Activated CD8-positive, alpha-beta memory T cell treated with anti-CD3 and anti-CD28 coated beads for 4 hours (primary cell): Measurements from ENCODE around the gene SLC12A1.

ENCODE experiments used
- DNase-seq, 2 donors: peaks; one replicate each; pipeline ENCODE4 v3.0.0-alpha.2; 2020; ENCODE audit warnings: low read depth in 2 of 2

SLC12A1 gene

GRCh38 chr15:48205981-48206380 lies at the start of gene SLC12A1:
Gene SLC12A1 (plus strand): TSS chr15:48206302. CDS start chr15:48207720, 1,418 bp downstream.
- no peak for DNase-seq

- DNase-seq, result no peak
These were observed 37.5 kb upstream of the SLC12A1 start for GRCh38 chr15:48168616-48169015.

GRCh38 chr15:48170981-48171380 lies 35.1 kb upstream of the SLC12A1 start:
- DNase-seq, result no peak

DNA sequence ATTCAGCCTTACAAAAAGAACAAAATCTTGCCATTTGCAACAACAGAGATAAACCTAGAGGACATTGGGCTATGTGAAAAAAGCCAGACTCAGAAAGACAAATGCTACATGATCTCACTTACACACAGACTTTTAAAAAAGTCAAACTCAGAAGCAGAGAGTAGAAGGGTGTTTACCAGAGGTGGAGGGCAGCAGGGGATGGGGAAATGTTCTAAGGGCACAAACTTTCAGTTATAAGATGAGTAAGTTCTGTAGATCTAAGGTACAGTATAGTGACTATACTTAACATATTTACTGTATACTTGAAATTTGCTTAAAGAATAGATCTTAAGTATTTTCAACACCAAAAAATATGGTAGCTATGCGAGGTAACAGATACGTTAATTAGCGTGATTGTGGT lies 31.0 kb upstream of the SLC12A1 start:
- no peak for DNase-seq

DNA sequence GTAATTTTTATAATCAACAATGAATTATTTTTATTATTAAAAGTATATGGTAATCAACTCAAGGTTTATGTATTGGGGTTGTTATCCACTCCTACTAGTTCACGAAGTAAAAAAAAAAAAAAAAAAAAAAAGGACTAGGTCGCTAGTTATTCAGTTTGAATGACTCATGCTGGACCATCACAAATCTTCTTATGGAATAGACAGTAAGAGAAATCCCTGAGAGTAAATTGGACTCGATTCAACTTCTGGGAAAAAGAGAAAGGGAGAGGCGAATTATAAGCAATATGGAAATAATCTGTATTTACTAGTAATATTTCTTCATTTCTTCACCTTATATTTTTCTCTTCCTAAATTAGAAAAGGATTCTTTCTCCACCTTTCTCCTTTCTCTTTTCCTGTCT lies 30.0 kb upstream of the SLC12A1 start:
- no peak for DNase-seq

GRCh38 chr15:48176957-48177356 lies 29.1 kb upstream of the SLC12A1 start:
- DNase-seq, result no peak

- no peak for DNase-seq
These were observed 28.7 kb upstream of the SLC12A1 start for GRCh38 chr15:48177383-48177765.

- peak; percentile 10 to 36 for DNase-seq
These were observed 28.1 kb upstream of the SLC12A1 start, which contains the start of gene MYEF2 for GRCh38 chr15:48177766-48178647. Gene MYEF2 (minus strand): TSS chr15:48178295. CDS start chr15:48178237, 58 bp downstream.

GRCh38 chr15:48178648-48178931 lies 27.5 kb upstream of the SLC12A1 start:
- DNase-seq, result no peak

DNA sequence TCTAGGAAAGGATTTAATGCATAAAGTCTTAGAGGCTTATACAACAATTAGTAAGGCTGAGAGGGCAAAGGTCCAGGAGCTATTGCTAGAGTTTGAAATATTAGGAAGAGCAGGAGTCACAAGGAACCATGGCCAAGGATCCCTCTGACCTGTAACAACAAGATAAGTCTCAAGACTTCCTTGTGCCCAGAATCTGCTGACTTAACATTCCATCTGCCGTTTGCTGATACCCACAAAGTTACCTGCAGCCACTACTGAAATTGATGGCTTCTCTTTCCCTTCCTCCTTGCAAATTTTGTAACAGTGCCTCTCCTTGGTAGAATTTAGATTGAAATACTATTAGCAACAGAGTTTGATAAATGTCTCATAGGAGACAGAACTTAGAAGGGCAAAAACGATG lies 23.4 kb upstream of the SLC12A1 start:
- no peak for DNase-seq

- no peak for DNase-seq
These were observed 20.6 kb upstream of the SLC12A1 start for GRCh38 chr15:48185529-48185928.

DNA sequence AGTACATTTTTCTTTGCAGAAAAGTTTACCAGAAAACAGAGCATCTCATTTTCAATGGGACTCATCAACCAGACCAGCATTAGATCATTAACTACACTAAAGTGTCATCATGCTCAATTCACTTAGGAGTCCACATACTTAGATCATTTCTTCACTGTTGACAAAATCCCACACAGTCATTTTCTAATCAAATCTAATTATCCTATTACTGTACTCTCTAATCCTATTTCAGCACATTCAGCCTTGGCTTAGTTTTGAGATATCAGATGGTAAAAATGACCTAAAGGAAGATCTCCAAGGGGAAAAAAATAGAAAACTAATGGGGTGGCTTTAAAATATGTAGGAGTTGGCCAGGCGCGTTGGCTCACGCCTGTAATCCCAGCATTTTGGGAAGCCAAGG lies 19.8 kb upstream of the SLC12A1 start:
- DNase-seq, result no peak

DNA sequence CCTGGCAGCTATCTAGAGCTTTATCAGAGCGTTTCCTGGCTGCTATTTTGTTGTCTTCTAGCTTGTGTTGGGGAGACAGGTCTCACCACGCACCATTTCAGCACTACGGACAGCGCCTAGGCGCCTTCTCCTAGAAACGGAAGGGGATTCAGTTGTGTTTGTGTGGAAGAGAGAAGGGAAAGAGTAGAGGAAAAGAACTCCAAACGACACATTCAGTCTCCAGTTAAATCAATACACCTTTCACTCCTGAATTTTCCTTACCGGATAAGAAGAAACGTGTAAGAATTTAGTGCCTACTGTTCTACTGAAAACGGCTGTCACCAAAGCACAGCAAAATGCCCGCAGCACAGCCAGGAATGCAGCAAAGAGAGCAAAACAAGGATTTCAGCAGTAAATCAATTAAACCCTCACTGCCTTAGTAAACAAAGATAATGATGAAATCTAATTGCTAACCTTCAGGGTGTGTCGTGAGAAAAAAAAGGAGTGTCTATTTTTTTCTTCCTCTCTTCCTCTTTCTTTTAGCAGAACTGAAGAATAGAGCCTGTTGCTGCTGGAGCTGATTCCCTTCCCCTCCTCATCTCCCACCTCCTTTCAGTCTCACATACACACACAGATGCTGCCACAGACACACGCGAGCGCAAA lies 15.0 kb upstream of the SLC12A1 start:
- DNase-seq, result no peak

DNA sequence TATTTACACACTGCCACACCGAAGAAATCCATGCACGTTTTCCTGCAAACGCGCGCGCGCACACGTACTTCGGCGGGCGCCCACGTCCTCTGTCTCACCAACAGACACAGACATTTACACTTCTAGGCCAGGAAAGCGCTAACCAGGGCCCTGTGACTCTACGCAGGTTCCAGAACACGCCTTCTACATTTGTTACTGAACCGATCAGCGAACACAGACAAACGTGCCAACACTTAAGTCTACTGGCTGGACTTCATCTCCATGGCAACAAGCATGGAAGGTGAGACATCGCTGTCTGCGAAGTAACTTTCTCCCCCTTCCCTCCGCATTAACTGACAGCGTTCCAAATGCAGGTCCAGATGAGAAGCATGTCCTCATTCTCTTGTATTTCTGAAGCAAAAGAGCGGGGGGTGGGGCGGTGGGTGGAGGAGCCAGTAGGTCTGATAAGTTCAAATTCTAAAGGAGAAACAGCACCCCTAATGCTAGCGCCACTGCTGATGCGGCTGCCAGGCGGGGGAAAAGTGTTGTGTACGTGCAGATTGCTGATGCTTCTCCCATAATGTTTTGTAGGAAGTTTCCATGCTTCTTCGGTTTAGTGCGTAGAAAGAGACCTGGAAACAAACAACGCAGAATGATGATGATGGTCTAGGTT lies 14.4 kb upstream of the SLC12A1 start, which contains the start of gene CTXN2:
Gene CTXN2, plus strand, starts transcription at position 92 of the 652 bp plus-strand sequence. CDS start 9,636 bp downstream, outside the sequence.
- DNase-seq, result no peak

DNA sequence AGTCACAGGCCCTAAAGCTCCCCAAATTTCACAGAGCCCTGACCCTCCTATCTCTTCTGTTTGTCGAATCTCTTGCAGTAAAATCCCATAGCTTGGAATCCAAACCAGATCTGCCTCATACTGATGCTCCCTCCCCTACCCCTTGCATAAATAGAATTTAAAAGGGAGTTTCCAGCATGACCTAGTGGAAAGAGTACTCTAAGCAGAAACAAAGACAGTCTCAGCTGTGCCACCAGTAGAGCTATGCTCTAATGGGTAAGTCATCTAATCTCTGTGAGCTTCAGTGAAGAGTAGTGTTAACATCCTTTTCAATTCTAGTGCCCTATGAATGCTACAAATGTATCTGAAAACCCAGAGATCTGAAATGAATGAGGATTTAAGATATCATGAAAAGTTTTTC lies 4.0 kb upstream of the SLC12A1 start:
- DNase-seq, result no peak

GRCh38 chr15:48221261-48221660 lies 15.2 kb downstream of the SLC12A1 start:
- DNase-seq, result no peak

DNA sequence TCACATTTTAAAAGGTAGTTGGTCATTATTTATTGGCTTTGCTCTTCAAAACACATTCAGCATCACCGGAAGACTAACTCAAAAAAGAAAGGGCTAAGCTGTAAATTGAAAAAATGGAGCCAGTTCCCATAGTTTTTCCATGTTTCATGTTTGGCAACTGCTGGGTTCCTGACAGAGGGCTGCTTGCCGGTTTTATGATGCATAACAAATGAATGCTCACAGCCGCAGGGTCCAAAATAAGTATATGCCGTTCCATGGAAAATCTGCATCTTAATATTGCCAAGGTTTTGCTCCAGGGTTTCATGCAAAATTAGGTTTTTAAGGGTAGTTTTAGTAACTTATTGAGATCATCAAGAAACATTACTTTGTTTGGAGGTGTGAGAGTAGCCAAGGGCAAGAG lies 15.8 kb downstream of the SLC12A1 start:
- DNase-seq, result no peak

GRCh38 chr15:48222627-48223026 lies 16.5 kb downstream of the SLC12A1 start:
- no peak for DNase-seq

GRCh38 chr15:48225771-48226170 lies 19.7 kb downstream of the SLC12A1 start:
- no peak for DNase-seq

- no peak for DNase-seq
These were observed 24.4 kb downstream of the SLC12A1 start for GRCh38 chr15:48230498-48230897.

DNA sequence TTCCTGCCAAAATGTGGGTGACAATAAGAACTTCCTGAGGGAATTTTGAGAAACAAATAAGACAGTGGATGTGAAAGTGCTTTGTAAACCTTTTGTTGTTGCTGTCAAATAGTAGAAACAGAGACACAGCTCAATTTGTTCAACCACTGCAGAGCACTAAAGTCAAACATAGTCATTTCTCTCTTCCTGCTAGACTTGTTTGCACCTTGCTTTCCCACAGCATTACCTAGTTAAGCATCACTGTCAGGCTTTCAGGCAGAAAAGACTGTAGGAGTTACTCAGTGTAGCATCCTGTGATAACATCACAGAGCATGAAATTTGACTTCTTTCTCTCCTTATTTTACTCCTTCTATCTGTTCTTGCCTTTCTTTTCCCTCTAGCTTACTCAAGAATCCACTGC lies 27.1 kb downstream of the SLC12A1 start:
- no peak for DNase-seq

- DNase-seq, result no peak
These were observed 33.2 kb downstream of the SLC12A1 start for GRCh38 chr15:48239334-48239733.

DNA sequence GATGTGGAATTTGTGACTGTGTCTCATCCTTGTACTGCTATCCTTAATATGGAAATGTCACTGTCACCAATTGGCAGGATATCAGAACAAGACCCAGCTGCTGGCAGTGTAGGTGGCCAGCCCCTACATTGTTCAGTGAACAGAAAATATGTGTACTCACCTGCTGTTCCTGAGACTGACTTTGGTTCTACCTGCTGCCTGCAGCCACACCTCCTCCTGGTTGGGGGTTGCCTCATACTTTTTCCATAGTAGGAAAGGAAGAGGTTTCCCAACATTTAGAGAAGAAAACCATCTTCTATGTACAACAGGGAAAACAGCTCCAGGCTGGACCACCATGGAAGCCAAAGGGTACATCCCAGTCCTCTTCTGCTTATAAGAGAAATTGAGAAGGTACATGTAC lies 35.9 kb downstream of the SLC12A1 start:
- DNase-seq, result no peak
